ENCODE data around the gene KCNK15. TPM values are rescaled to one million over a fixed set of nuclear protein-coding genes. Genes with fewer than 3 reads are reported as not detected.

Gene KCNK15
- total RNA-seq, 1 donor from 2014 or later: 0.77 TPM

GRCh38 chr20:44701118-44701857 lies 44.4 kb upstream of the KCNK15 start:
- H3K9me3 Mint-ChIP-seq (ENCODE audit: low read depth): no peaks in the 10 kb centered on the region
- H3K4me1 Mint-ChIP-seq (ENCODE audit: low read depth): peaks cover 81% of the 10 kb centered on the region
- peak; percentile 8 for TF ChIP-seq CTCF (IDR thresholded peaks at IDR 0.05)
- H3K36me3 Mint-ChIP-seq (ENCODE audit: low read depth): no peaks in the 10 kb centered on the region
- no peak overlapping the region for H3K4me3 Mint-ChIP-seq (ENCODE audit: unreplicated experiment)
- no peaks in the 10 kb centered on the region for H3K27me3 Mint-ChIP-seq (ENCODE audit: low read depth)
- H3K27ac Mint-ChIP-seq (ENCODE audit: unreplicated experiment): no peak overlapping the region
- no peak for DNase-seq (ENCODE audit: low spot score)

- H3K27ac Mint-ChIP-seq (ENCODE audit: unreplicated experiment): no peak overlapping the region
Measured at GRCh38 chr20:44701858-44702256, 43.8 kb upstream of the KCNK15 start.

GRCh38 chr20:44702776-44703175 lies 42.9 kb upstream of the KCNK15 start:
- Mint-ChIP-seq H3K9me3 (ENCODE audit: low read depth) (no peaks in the 10 kb centered on the region), H3K36me3 (ENCODE audit: low read depth) (no peaks in the 10 kb centered on the region), H3K4me1 (ENCODE audit: low read depth) (peaks cover 83% of the 10 kb centered on the region), H3K4me3 (ENCODE audit: unreplicated experiment) (no peak overlapping the region), H3K27ac (ENCODE audit: unreplicated experiment) (peak overlapping the region; percentile 71), H3K27me3 (ENCODE audit: low read depth) (no peaks in the 10 kb centered on the region)
- DNase-seq (ENCODE audit: low spot score): no peak
- no peak for TF ChIP-seq CTCF (IDR thresholded peaks at IDR 0.05)

More at GRCh38 chr20:44701858-44702256, 43.8 kb upstream of the KCNK15 start:
- H3K27me3 Mint-ChIP-seq (ENCODE audit: low read depth): no peaks in the 10 kb centered on the region
- no peak overlapping the region for H3K4me3 Mint-ChIP-seq (ENCODE audit: unreplicated experiment)
- no peaks in the 10 kb centered on the region for H3K9me3 Mint-ChIP-seq (ENCODE audit: low read depth)
- no peak for DNase-seq (ENCODE audit: low spot score)
- H3K4me1 Mint-ChIP-seq (ENCODE audit: low read depth): peaks cover 81% of the 10 kb centered on the region
- H3K36me3 Mint-ChIP-seq (ENCODE audit: low read depth): no peaks in the 10 kb centered on the region
- no peak for TF ChIP-seq CTCF (IDR thresholded peaks at IDR 0.05)

GRCh38 chr20:44703183-44703925 lies 42.3 kb upstream of the KCNK15 start:
- no peaks in the 10 kb centered on the region for H3K9me3 Mint-ChIP-seq (ENCODE audit: low read depth)
- DNase-seq (ENCODE audit: low spot score): no peak
- H3K4me1 Mint-ChIP-seq (ENCODE audit: low read depth): peaks cover 78% of the 10 kb centered on the region
- no peak overlapping the region for H3K4me3 Mint-ChIP-seq (ENCODE audit: unreplicated experiment)
- no peaks in the 10 kb centered on the region for H3K27me3 Mint-ChIP-seq (ENCODE audit: low read depth)
- no peak for TF ChIP-seq CTCF (IDR thresholded peaks at IDR 0.05)
- no peaks in the 10 kb centered on the region for H3K36me3 Mint-ChIP-seq (ENCODE audit: low read depth)
- H3K27ac Mint-ChIP-seq (ENCODE audit: unreplicated experiment): peak overlapping the region; percentile 71

- Mint-ChIP-seq H3K4me3 (ENCODE audit: unreplicated experiment) (no peak overlapping the region), H3K36me3 (ENCODE audit: low read depth) (no peaks in the 10 kb centered on the region), H3K27ac (ENCODE audit: unreplicated experiment) (no peak overlapping the region), H3K4me1 (ENCODE audit: low read depth) (peaks cover 71% of the 10 kb centered on the region), H3K9me3 (ENCODE audit: low read depth) (no peaks in the 10 kb centered on the region), H3K27me3 (ENCODE audit: low read depth) (no peaks in the 10 kb centered on the region)
- no peak for TF ChIP-seq CTCF (IDR thresholded peaks at IDR 0.05)
- no peak for DNase-seq (ENCODE audit: low spot score)
Measured at GRCh38 chr20:44703956-44704488, 41.6 kb upstream of the KCNK15 start.

Measured in chondrocyte (in vitro differentiated cells).